Subcutaneous abdominal adipose tissue (tissue), 5 donors: ENCODE data around the gene MOB3A.

Source experiments
- H3K27ac ChIP-seq: one replicate; pipeline ENCODE4 v1.7.0; 2013; ENCODE audit warnings: low read depth, mild to moderate bottlenecking, inconsistent platforms, low read length, moderate library complexity
- H3K27me3 ChIP-seq, 5 donors: one replicate each; pipeline ENCODE4 v1.7.0; 2013; ENCODE audit warnings: low read length in 5 of 5, inconsistent platforms in 1 of 5; ENCODE audit not compliant: control insufficient read depth in 5 of 5, insufficient read depth in 4 of 5
- H3K36me3 ChIP-seq, 5 donors: one replicate each; pipeline ENCODE4 v1.7.0; 2013; ENCODE audit warnings: low read length in 5 of 5; ENCODE audit not compliant: control insufficient read depth in 5 of 5, insufficient read depth in 5 of 5
- H3K4me1 ChIP-seq, 5 donors: one replicate each; pipeline ENCODE4 v1.7.0; 2013; ENCODE audit warnings: low read length in 5 of 5, mild to moderate bottlenecking in 3 of 5, moderate library complexity in 1 of 5; ENCODE audit not compliant: control insufficient read depth in 5 of 5, insufficient read depth in 5 of 5
- H3K4me3 ChIP-seq, 5 donors: one replicate each; pipeline ENCODE4 v1.7.0; 2013; ENCODE audit warnings: low read length in 5 of 5, low read depth in 1 of 5
- H3K9ac ChIP-seq, 5 donors: one replicate each; pipeline ENCODE4 v1.7.0; 2013; ENCODE audit warnings: low read length in 5 of 5, mild to moderate bottlenecking in 4 of 5, moderate library complexity in 3 of 5
- H3K9me3 ChIP-seq, 5 donors: one replicate each; pipeline ENCODE4 v1.7.0; 2013; ENCODE audit warnings: low read length in 5 of 5; ENCODE audit not compliant: control insufficient read depth in 5 of 5
- donor health status: healthy.
- donor health status: healthy.
- donor health status: healthy.
- donor health status: healthy.
- donor health status: healthy.

Gene MOB3A

DNA sequence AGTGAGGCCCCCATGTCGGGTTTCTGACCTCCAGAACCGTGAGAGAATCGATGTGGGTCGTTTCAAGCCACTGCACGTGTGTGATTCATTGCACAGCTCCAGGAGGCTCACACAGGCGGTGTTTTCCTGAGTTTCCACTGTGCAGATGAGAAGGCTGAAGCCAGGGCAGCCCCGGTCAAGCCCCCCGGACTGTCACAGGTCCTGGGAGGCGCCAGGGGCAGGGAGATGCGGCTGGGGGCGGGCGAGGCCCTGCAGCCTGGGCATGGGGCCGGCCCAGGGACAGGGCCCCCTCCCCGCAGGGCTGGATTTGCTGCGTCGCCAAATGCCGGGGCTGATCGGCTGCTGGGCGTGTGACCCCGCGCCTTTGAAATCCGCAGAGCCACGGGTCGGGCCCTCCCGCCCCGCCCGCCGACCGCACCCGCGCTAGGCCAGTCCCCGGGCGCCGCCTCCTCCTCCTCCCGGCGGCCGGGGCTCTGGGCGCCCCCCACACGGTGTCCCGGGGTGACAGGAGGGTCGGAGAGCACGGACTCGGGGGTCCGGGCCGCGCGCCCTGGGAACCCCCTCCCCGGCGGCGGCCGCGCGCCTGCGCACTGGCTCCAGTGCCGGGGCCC lies 35.1 kb downstream of the MOB3A start:
- Histone ChIP-seq H3K27me3 (no peaks in the 10 kb centered on the region), H3K9me3 (no peaks in the 10 kb centered on the region), H3K4me3 (peak overlapping the region; percentile 59 to 79 (median 75)), H3K4me1 (peaks cover 14 to 64% (median 58%) of the 10 kb centered on the region in 5 donors), H3K9ac (peak overlapping the region; percentile 72 to 95 (median 84)), H3K36me3 (no peaks in the 10 kb centered on the region), H3K27ac (peak overlapping the region; percentile 99)

DNA sequence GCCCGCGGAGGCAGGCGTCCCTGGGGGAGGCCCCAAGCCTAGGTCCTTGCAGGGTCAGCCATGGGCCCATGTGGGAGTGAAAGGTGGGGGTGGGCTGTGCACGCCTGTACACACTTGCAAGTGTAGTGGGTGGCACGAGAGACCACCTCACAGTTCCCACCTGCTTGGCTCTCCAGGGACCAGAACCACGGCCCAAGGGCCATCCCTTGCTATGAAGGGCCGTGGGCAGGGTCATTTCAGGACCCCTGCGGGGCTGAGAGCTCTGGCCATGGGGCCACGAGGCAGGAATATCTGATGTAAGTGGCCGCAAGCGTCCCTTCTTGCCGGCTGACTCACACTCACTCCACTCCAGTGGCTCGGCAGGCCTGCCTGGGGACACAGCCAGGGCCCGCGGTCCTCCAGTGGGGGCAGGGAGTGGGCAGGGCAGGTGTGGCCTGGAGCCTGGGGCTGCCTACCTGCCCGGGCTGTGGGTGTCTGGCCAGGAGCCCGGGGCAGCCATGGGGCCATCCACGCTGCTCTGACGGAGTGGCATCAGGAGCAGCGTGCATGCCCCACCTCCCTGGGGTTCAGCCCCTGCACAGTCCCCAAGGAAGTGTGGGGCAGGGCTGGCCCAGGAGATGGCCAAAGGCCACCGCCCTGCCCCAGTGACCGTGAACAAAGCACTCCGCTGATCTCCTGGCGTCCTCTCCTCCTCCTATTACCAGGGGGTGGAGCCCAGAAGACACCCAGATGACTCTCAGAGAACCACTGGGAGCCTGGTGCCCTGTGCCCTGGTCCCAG lies 36.5 kb downstream of the MOB3A start:
- Histone ChIP-seq H3K9ac (peak overlapping the region in 4 of 5 donors; percentile 53 to 92 (median 84)), H3K36me3 (no peaks in the 10 kb centered on the region), H3K27ac (peak overlapping the region; percentile 99), H3K27me3 (no peaks in the 10 kb centered on the region), H3K4me3 (peak overlapping the region; percentile 15 to 79 (median 59)), H3K9me3 (no peaks in the 10 kb centered on the region), H3K4me1 (peaks cover 18 to 68% (median 64%) of the 10 kb centered on the region in 5 donors)

DNA sequence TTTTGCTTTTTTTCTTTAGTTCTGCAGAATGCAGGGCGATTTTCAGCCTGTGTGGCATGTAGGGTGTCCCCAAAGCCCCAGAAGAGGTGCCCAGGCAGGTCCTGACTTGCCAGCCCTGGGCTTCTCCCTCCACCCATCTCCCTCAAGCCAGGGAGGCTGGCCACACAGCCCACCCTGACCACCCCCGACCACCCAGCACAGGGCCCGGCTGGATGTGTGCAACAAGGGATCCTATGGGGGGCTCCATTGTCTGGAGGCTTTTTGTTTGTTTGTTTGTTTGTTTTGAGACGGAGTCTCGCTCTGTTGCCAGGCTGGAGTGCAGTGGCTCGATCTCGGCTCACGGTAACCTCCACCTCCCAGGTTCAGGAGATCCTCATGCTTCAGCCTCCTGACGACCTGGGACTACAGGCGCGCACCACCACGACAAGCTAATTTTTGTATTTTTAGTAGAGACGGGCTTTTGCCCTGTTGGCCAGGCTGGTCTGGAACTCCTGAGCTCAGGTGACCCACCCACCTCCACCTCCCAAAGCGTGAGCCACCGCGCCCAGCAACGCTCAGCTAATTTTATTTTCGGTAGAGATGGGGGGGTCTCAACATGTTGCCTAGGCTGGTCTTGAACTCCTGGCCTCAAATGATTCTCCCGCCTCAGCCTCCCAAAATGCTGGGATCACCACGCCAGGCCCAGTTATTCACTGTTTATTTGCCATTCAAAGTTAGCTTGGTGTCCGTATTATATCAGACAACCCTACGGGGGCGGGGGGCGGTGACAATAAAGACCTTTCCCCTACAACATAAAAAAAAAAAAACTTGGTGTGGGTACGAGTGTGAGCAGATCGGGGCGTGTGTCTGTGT lies 37.3 kb downstream of the MOB3A start:
- no peaks in the 10 kb centered on the region for H3K9me3 ChIP-seq
- H3K4me1 ChIP-seq = peaks cover 18 to 67% (median 62%) of the 10 kb centered on the region in 5 donors
- H3K27me3 ChIP-seq = no peaks in the 10 kb centered on the region
- no peaks in the 10 kb centered on the region for H3K36me3 ChIP-seq
- peak overlapping the region; percentile 99 for H3K27ac ChIP-seq
- peak overlapping the region in 4 of 5 donors; percentile 53 to 92 (median 65) for H3K9ac ChIP-seq
- H3K4me3 ChIP-seq = peak overlapping the region in 1 of 5 donors; percentile 79

DNA sequence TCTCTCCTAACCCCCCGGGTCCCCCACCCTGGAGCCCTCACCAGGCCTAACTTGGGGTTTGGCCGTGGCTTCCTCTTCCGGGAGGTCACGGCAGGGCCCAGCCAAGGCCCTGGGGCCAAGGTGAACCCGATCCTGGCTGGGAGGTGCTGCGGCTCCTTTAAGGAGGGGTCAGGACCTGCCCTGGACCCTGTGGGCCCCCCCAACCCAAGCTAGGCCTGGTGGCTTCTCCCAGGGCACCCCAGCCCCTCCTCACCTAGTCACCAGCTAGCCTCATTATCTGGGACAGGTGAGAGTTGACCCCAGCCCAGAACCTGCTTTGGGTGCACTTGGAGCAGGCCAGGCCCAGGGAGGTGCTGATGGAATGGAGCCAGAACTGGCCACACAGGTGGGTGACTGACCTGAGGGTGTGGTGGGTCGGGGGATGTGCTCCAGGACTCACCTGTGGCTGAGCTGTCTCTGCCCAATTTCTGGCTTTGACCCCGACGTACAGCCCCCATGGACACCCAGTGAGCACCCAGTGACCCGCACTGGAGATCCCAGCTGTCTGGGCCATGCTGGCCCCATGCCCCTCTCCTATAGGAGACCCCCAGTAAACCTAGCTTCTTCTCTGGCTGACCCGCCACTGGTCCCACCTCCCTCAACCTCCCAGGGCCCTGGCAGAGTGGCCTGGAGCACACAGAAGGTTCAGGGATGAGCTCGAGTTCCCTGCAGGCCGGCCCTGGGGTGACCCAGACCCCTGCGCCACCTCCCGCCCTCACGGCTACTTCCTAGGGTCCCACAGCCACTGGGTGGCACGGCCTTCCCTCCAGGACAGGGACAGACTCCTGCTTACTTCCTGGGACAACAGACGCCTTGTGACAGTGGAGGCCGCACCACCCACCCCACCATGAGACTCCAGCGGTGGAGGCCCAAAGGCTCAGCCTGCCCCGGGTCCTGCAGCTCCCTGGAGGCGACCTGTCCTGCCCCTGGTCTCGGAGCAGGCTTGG lies 38.3 kb downstream of the MOB3A start:
- H3K9ac ChIP-seq = no peak overlapping the region
- no peaks in the 10 kb centered on the region for H3K27me3 ChIP-seq
- H3K4me1 ChIP-seq = peaks cover 18 to 68% (median 62%) of the 10 kb centered on the region in 5 donors
- H3K4me3 ChIP-seq = no peak overlapping the region
- no peaks in the 10 kb centered on the region for H3K36me3 ChIP-seq
- H3K9me3 ChIP-seq = no peaks in the 10 kb centered on the region
- H3K27ac ChIP-seq = peak overlapping the region; percentile 99

DNA sequence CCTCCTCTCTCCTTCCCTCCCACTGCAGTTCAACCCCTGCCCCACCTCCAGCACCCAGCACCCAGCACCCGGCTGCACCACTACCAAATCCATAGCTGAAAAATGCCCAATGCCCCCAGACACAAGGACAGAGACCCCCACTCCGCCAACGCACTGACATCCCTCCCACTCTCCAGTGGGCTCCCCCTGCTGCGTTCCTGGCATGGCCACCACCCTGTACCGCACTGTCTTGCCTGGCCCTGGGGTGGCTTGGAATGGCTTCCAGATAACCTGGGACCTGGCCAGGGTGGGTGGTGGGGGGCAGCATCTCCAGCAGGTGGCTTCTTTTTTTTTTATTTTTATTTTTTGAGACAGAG lies 39.3 kb downstream of the MOB3A start:
- no peaks in the 10 kb centered on the region for H3K36me3 ChIP-seq

DNA sequence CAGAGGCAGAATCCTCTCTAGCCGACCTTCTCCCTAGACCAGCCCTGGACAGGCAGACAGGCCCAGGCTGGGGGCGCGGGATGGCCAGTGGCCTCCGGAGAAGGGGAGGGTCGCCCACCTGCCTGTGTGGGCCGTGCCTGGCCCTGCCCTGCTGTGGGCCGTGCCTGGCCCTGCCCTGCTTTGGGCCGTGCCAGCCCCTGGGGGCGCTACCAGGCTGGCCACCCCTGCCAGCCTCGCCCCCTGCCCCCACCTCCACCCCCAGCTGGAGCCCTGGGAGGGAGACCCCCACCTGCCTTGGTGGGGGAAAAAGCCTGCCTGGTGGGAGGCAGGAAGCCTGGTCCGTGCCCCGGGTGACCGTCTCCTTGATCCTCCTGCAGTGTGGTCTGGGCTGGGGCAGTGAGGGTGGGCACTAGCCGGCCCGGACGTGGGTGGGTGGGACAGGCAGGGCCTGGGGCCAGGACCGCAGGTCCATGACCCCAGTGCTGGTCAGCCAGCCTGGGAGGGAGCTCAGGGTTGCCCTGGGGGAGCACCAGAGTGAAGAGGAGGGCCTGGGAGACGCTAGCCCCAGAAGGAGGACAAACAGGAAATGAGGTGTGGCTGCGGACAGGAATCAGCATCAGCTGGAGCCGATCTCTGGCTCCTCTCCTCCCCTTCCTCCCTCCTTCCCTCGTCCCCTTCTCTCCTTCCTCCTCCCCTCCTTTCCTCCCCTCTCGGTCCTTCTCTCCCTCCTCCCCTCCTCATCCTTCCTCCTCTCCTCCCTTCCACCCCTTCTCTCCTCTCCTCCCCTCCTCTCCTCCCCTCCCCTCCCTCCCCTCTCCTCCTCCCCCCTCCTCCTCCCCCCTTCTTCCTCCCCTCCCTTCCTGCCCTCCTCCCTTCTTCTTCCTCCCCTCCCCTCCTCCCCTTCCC lies 39.9 kb downstream of the MOB3A start:
- Histone ChIP-seq H3K4me3 (peak overlapping the region; percentile 37 to 46 (median 44)), H3K4me1 (peaks cover 23 to 72% (median 65%) of the 10 kb centered on the region in 5 donors)

More for the DNA sequence above, 39.3 kb downstream of the MOB3A start:
- H3K4me3 ChIP-seq = no peak overlapping the region
- no peaks in the 10 kb centered on the region for H3K27me3 ChIP-seq
- H3K9me3 ChIP-seq = no peaks in the 10 kb centered on the region
- no peak overlapping the region for H3K27ac ChIP-seq
- no peak overlapping the region for H3K9ac ChIP-seq
- H3K4me1 ChIP-seq = peaks cover 19 to 69% (median 62%) of the 10 kb centered on the region in 5 donors

DNA sequence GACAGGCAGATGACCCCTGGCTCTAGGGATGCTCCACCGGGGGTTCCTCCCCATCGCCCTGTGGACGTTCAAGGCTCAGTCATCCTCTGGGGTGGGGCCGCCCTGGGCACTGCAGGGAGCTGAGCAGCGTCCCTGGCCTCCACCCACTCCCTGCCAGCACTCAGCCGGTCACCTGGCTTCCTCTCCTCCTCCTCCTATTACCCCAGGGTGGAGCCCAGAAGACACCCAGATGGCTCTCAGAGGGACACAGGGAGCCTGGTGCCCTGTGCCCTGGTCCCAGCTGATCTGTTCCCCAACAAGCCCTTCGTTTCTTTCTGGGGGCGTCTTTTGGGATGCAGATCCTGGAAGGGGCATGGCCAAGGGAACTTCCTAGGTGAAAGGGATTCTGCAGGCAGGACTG lies 41.4 kb downstream of the MOB3A start:
- Histone ChIP-seq H3K27ac (no peak overlapping the region), H3K9ac (no peak overlapping the region), H3K4me3 (no peak overlapping the region), H3K4me1 (peaks cover 14 to 64% (median 59%) of the 10 kb centered on the region in 5 donors), H3K9me3 (no peaks in the 10 kb centered on the region), H3K36me3 (no peaks in the 10 kb centered on the region), H3K27me3 (no peaks in the 10 kb centered on the region)

More for the DNA sequence above, 39.9 kb downstream of the MOB3A start:
- H3K9ac ChIP-seq = peak overlapping the region in 4 of 5 donors; percentile 32 to 67 (median 52)
- no peaks in the 10 kb centered on the region for H3K27me3 ChIP-seq
- peak overlapping the region; percentile 86 for H3K27ac ChIP-seq
- no peaks in the 10 kb centered on the region for H3K36me3 ChIP-seq
- H3K9me3 ChIP-seq = no peaks in the 10 kb centered on the region

DNA sequence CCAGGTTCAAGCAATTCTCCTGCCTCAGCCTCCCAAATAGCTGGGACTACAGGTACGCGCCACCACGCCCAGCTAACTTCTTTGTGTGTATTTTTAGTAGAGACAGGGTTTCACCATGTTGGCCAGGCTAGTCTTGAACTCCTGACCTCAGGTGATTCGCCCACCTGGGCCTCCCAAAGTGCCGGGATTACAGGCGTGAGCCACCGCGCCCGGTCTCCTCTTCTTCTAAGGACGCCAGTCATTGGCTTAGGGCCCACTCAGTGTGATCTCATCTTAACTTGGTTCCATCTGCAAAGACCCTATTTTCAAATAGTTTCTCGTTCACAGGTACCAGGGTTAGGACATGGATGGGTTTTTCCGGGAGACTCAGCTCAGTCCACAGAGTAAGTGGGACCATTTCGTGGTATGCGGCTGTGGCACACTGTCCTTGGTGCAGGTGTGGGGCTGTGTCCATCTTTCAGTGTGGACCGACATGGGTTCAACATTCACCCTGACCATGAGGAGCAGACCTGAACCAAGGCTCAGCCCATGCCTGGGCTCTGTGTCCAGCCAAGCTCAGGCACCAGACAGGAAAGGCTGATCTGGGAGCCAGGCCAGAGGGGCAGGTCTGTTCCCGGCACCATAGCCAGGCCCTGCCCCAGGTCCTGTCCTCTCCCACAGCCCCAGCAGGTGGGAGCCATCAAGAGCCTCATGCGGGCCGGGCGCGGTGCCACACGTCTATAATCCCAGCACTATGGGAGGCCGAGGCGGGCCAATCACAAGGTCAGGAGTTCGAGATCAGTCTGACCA lies 42.3 kb downstream of the MOB3A start:
- Histone ChIP-seq H3K9me3 (no peaks in the 10 kb centered on the region), H3K4me1 (peaks cover 20 to 64% (median 59%) of the 10 kb centered on the region in 5 donors), H3K9ac (peak overlapping the region in 1 of 5 donors; percentile 37), H3K36me3 (peaks cover 0 to 7% (median 4%) of the 10 kb centered on the region in 5 donors), H3K4me3 (no peak overlapping the region), H3K27ac (peak overlapping the region; percentile 30), H3K27me3 (no peaks in the 10 kb centered on the region)
